Common myeloid progenitor, CD34-positive (primary cell): ENCODE results near the gene ALDH16A1. TPM values are rescaled to one million over a fixed set of nuclear protein-coding genes. Genes with fewer than 3 reads are reported as not detected.

Source experiments
- CTCF ChIA-PET: fragments of 350-600 bp; sonication (Branson Sonifier 250); formaldehyde crosslinking; loops from one replicate; lab custom pipeline; 2021; ENCODE audit warnings: antibody characterized with exemption; lab: Charles Lee
- POLR2A ChIA-PET: fragments of 350-600 bp; sonication (Branson Sonifier 250); formaldehyde crosslinking; loops from one replicate; lab custom pipeline; 2021; ENCODE audit warnings: antibody characterized with exemption; lab: Charles Lee
- DNase-seq, 3 donors: peaks; one replicate each; pipeline versions ENCODE4 v3.0.0 to v3.0.0-alpha.2; 2013
- H3K27ac ChIP-seq, 2 experiments: 1 replicate in 1 of 2; 2 replicates in 1 of 2; pipeline ENCODE4 v1.7.0; 2013; ENCODE audit warnings: inconsistent platforms in 2 of 2, low read length in 2 of 2, mild to moderate bottlenecking in 2 of 2, low read depth in 1 of 2, moderate library complexity in 1 of 2; ENCODE audit not compliant: severe bottlenecking in 2 of 2, insufficient read depth in 1 of 2, poor library complexity in 1 of 2
- H3K27me3 ChIP-seq, 5 experiments: replicated peaks in 2 of 5; 1 replicate in 3 of 5; 2 replicates in 2 of 5; pipeline versions ENCODE4 v1.6.1 to v1.7.0; 2013; ENCODE audit warnings: low read length in 4 of 5, mild to moderate bottlenecking in 2 of 5, moderate library complexity in 2 of 5, inconsistent platforms in 1 of 5; ENCODE audit not compliant: insufficient read depth in 5 of 5, control insufficient read depth in 4 of 5
- H3K36me3 ChIP-seq, 4 experiments: 1 replicate in 2 of 4; 2 replicates in 2 of 4; pipeline versions ENCODE4 v1.6.1 to v1.7.0; 2013; ENCODE audit warnings: low read length in 3 of 4, control low read depth in 1 of 4, mild to moderate bottlenecking in 1 of 4; ENCODE audit not compliant: control insufficient read depth in 4 of 4, insufficient read depth in 4 of 4
- H3K4me1 ChIP-seq, 4 experiments: 1 replicate in 3 of 4; 2 replicates in 1 of 4; pipeline versions ENCODE4 v1.6.1 to v1.7.1; 2013; ENCODE audit warnings: low read length in 3 of 4, mild to moderate bottlenecking in 3 of 4, control low read depth in 1 of 4, inconsistent platforms in 1 of 4, moderate library complexity in 1 of 4; ENCODE audit not compliant: control insufficient read depth in 4 of 4, insufficient read depth in 4 of 4; ENCODE audit errors: control extremely low read depth in 1 of 4
- H3K4me3 ChIP-seq, 7 experiments: 1 replicate in 4 of 7; 2 replicates in 3 of 7; pipeline versions ENCODE4 v1.5.1 to v1.7.0; 2013; ENCODE audit warnings: mild to moderate bottlenecking in 7 of 7, low read length in 6 of 7, moderate library complexity in 6 of 7, inconsistent platforms in 2 of 7, low read depth in 2 of 7, control low read depth in 1 of 7; ENCODE audit not compliant: insufficient read depth in 4 of 7, control insufficient read depth in 1 of 7; ENCODE audit errors: extremely low read depth in 1 of 7
- H3K9me3 ChIP-seq, 5 experiments: 1 replicate in 4 of 5; 2 replicates in 1 of 5; pipeline versions ENCODE4 v1.6.1 to v1.7.1; 2013; ENCODE audit warnings: low read length in 4 of 5, mild to moderate bottlenecking in 2 of 5, inconsistent platforms in 1 of 5, low read depth in 1 of 5, moderate library complexity in 1 of 5; ENCODE audit not compliant: control insufficient read depth in 4 of 5, insufficient read depth in 2 of 5; ENCODE audit errors: control extremely low read depth in 1 of 5
- WGBS: methylation state at CpG from one replicate; pipeline ENCODE4 v1.1.5; 2013; ENCODE audit not compliant: insufficient coverage; 5-methylcytosine and 5-hydroxymethylcytosine counted together
- polyA plus RNA-seq: library from polyadenylated mRNA; unstranded; fragments of 120-200 nt; gene quantifications from one replicate; pipeline ENCODE4 v1.2.1, GENCODE V29; 2013

Gene ALDH16A1
- 21.1 TPM for polyA plus RNA-seq

- 0% methylated on average over 65 of the region's 66 CpGs for WGBS
- H3K27me3 ChIP-seq: no peaks in the 10 kb centered on the region
- H3K9me3 ChIP-seq: no peaks in the 10 kb centered on the region
- ChIA-PET CTCF (interaction anchor here (0.6 to 5.1 kb wide), 6 partner anchors 17 to 178 kb away, joined by 3 to 23 read pairs (median 4); partner anchors contain the start of gene FLT3LG), POLR2A (interaction anchor here (0.5 to 1.7 kb wide), 5 partner anchors 17 to 137 kb away, joined by 3 to 9 read pairs (median 5); partner anchors contain the start of genes CD37 and FLT3LG)
- peak within 1 kb of the TSS; percentile 96 to 99 for H3K27ac ChIP-seq
- H3K36me3 ChIP-seq: peaks cover 0 to 26% (median 15%) of the 10 kb centered on the region in 4 experiments
- DNase-seq: peak; percentile 97 to 99 (median 99)
- H3K4me3 ChIP-seq: peak within 1 kb of the TSS; percentile 50 to 100 (median 88)
- H3K4me1 ChIP-seq: peaks cover 0 to 29% (median 22%) of the 10 kb centered on the region in 4 experiments
Measured at GRCh38 chr19:49453013-49453756, at the start of gene ALDH16A1. ALDH16A1 (plus strand) TSS chr19:49453225; CDS start chr19:49453332, 107 bp downstream.

- no peak for DNase-seq
- ChIA-PET CTCF (interaction anchor here (1.2 to 2.4 kb wide), 4 partner anchors 10 to 15 kb away, joined by 4 to 6 read pairs (median 5); no protein-coding TSS in a partner anchor), POLR2A (interaction anchor here (0.6 kb wide), 1 partner anchor 65 kb away, joined by 3 read pairs; no protein-coding TSS in a partner anchor)
- H3K9me3 ChIP-seq: no peaks in the 10 kb centered on the region
- H3K27me3 ChIP-seq: no peaks in the 10 kb centered on the region
- 82% methylated on average over 4 of the region's 7 CpGs for WGBS
- no peak overlapping the region for H3K27ac ChIP-seq
- no peak overlapping the region for H3K4me3 ChIP-seq
- peaks cover 0 to 5% (median under 1%) of the 10 kb centered on the region in 4 experiments for H3K4me1 ChIP-seq
- no peaks in the 10 kb centered on the region for H3K36me3 ChIP-seq
Measured at GRCh38 chr19:49403404-49404187, 49.4 kb upstream of the ALDH16A1 start.

GRCh38 chr19:49407079-49407478, 45.9 kb upstream of the ALDH16A1 start:
- ChIA-PET POLR2A (interaction anchor here (0.7 kb wide), 1 partner anchor 121 kb away, joined by 3 read pairs; the partner anchor contains the start of gene RCN3), CTCF (interaction anchor here (1.1 to 1.7 kb wide), 2 partner anchors 16 to 24 kb away, joined by 4 to 6 read pairs; no protein-coding TSS in a partner anchor)
- no peak overlapping the region for H3K4me3 ChIP-seq
- 86% methylated on average over 5 of the region's 7 CpGs for WGBS
- no peaks in the 10 kb centered on the region for H3K27me3 ChIP-seq
- H3K36me3 ChIP-seq: no peaks in the 10 kb centered on the region
- DNase-seq: no peak
- no peak overlapping the region for H3K27ac ChIP-seq
- H3K4me1 ChIP-seq: peaks cover 0 to 20% (median 15%) of the 10 kb centered on the region in 4 experiments
- H3K9me3 ChIP-seq: no peaks in the 10 kb centered on the region

- CTCF ChIA-PET: interaction anchor here (1.7 kb wide), 1 partner anchor 16 kb away, joined by 6 read pairs; no protein-coding TSS in a partner anchor
- H3K36me3 ChIP-seq: no peaks in the 10 kb centered on the region
- no peak overlapping the region for H3K4me3 ChIP-seq
- whole genome bisulfite sequencing: 98% methylated on average over 15 of the region's 16 CpGs
- H3K4me1 ChIP-seq: peaks cover 0 to 21% (median 15%) of the 10 kb centered on the region in 4 experiments
- no peaks in the 10 kb centered on the region for H3K9me3 ChIP-seq
- no peak overlapping the region for H3K27ac ChIP-seq
- DNase-seq: no peak
- POLR2A ChIA-PET: no interaction called here
- H3K27me3 ChIP-seq: no peaks in the 10 kb centered on the region
Measured at GRCh38 chr19:49407482-49408015, 45.5 kb upstream of the ALDH16A1 start.

GRCh38 chr19:49408816-49409440, 44.1 kb upstream of the ALDH16A1 start:
- Histone ChIP-seq H3K27ac (peak overlapping the region in 1 of 2 experiments; percentile 43), H3K27me3 (peaks cover 0 to 3% (median 0%) of the 10 kb centered on the region in 5 experiments), H3K36me3 (no peaks in the 10 kb centered on the region), H3K4me3 (no peak overlapping the region), H3K4me1 (peaks cover 0 to 32% (median 21%) of the 10 kb centered on the region in 4 experiments), H3K9me3 (no peaks in the 10 kb centered on the region)
- ChIA-PET POLR2A (no interaction called here), CTCF (interaction anchor here (1.0 to 1.6 kb wide), 3 partner anchors 10 to 65 kb away, joined by 3 to 6 read pairs (median 4); partner anchors contain the start of gene FLT3LG)
- DNase-seq: no peak
- WGBS: 73% methylated on average over 8 of the region's 8 CpGs

GRCh38 chr19:49409441-49410029, 43.5 kb upstream of the ALDH16A1 start:
- peak overlapping the region in 1 of 2 experiments; percentile 43 for H3K27ac ChIP-seq
- peak overlapping the region in 2 of 7 experiments; percentile 19 to 21 for H3K4me3 ChIP-seq
- peak in 2 of 3 donors; percentile 47 to 65 for DNase-seq
- ChIA-PET CTCF (interaction anchor here (1.0 to 1.6 kb wide), 3 partner anchors 9 to 64 kb away, joined by 3 to 6 read pairs (median 4); partner anchors contain the start of gene FLT3LG), POLR2A (no interaction called here)
- H3K27me3 ChIP-seq: peaks cover 0 to 3% (median 0%) of the 10 kb centered on the region in 5 experiments
- H3K36me3 ChIP-seq: no peaks in the 10 kb centered on the region
- peaks cover 0 to 36% (median 21%) of the 10 kb centered on the region in 4 experiments for H3K4me1 ChIP-seq
- no peaks in the 10 kb centered on the region for H3K9me3 ChIP-seq
- WGBS: 78% methylated on average over 4 of the region's 5 CpGs
